GM12878 (cell line): ENCODE data around the gene CAMK2G. TPM values are rescaled to one million over a fixed set of nuclear protein-coding genes. Genes with fewer than 3 reads are reported as not detected.

Experiments
- ATAC-seq: fragments of 200-7000 bp; cut with Tn5 transposase; 3 replicates; pipeline ENCODE4 v1.9.1; 2020; ENCODE audit warnings: mild to moderate bottlenecking, moderate library complexity
- BruUV-seq: library from RNA; stranded (reverse); fragments of 400-500 nt; replicated peaks from 2 replicates; lab custom pipeline; 2021; lab: Mats Ljungman, UMichigan
- CTCF ChIA-PET: fragments of 300-600 bp; sonication (Branson Sonifier 250); formaldehyde crosslinking; extraction: SDS; loops from one replicate; lab custom pipeline; 2021; ENCODE audit warnings: inconsistent platforms; lab: Yijun Ruan, JAX
- POLR2A ChIA-PET: fragments of 350-600 bp; formaldehyde crosslinking; extraction: SDS; loops from one replicate; lab custom pipeline; 2021; ENCODE audit warnings: inconsistent platforms; lab: Charles Lee
- RAD21 ChIA-PET: fragments of 300-600 bp; sonication (Branson Sonifier 250); formaldehyde crosslinking; loops from one replicate; lab custom pipeline; 2023; ENCODE audit warnings: antibody characterized with exemption; ENCODE audit not compliant: unreplicated experiment; lab: Charles Lee
- SMC1A ChIA-PET: fragments of 300-600 bp; sonication (Branson Sonifier 250); formaldehyde crosslinking; loops from one replicate; lab custom pipeline; 2023; ENCODE audit not compliant: unreplicated experiment, uncharacterized antibody; lab: Charles Lee
- DNase-seq: peaks from one replicate; pipeline ENCODE4 v3.0.0-alpha.2; 2011; ENCODE audit warnings: low read depth, low spot score
- FAIRE-seq: peaks from 3 replicates; lab custom pipeline; 2011; peaks lifted over from hg19 to GRCh38; lab: Jason Lieb, UNC
- H2AFZ ChIP-seq: 2 replicates; pipeline ENCODE4 v1.6.0; 2011; ENCODE audit warnings: low read depth, low read length, control low read depth; ENCODE audit not compliant: control insufficient read depth
- H3K27ac ChIP-seq: 2 replicates; pipeline ENCODE4 v1.5.1; 2011; ENCODE audit warnings: control low read depth; ENCODE audit not compliant: control insufficient read depth, insufficient read depth
- H3K27me3 ChIP-seq, 2 experiments: replicated peaks in 1 of 2; 2 replicates each; pipeline versions ENCODE4 v1.6.0 to v1.6.1; 2011; ENCODE audit warnings: low read length in 1 of 2; ENCODE audit not compliant: control insufficient read depth in 2 of 2, insufficient read depth in 2 of 2
- H3K36me3 ChIP-seq, 2 experiments: 2 replicates each; pipeline ENCODE4 v1.5.1; 2011; ENCODE audit warnings: low read length in 1 of 2; ENCODE audit not compliant: control insufficient read depth in 2 of 2, insufficient read depth in 2 of 2
- H3K4me1 ChIP-seq: 2 replicates; pipeline ENCODE4 v1.6.1; 2011; ENCODE audit warnings: mild to moderate bottlenecking, low read length, moderate library complexity, mixed read lengths; ENCODE audit not compliant: control insufficient read depth, insufficient read depth
- H3K4me2 ChIP-seq: 2 replicates; pipeline ENCODE4 v1.6.0; 2011; ENCODE audit warnings: control low read depth; ENCODE audit not compliant: control insufficient read depth, insufficient read depth
- H3K4me3 ChIP-seq: fragments of 200-600 bp; sonication (generic); 2 replicates; pipeline ENCODE4 v1.5.1; 2016
- H3K79me2 ChIP-seq: 2 replicates; pipeline ENCODE4 v1.6.0; 2011; ENCODE audit warnings: low read length; ENCODE audit not compliant: control insufficient read depth, insufficient read depth
- H3K9ac ChIP-seq: 2 replicates; pipeline ENCODE4 v1.8.0; 2011; ENCODE audit warnings: low read length, control low read depth, mixed read lengths; ENCODE audit not compliant: control insufficient read depth, insufficient read depth
- H3K9me3 ChIP-seq: replicated peaks from 3 replicates; pipeline ENCODE4 v1.5.1; 2011; ENCODE audit warnings: mild to moderate bottlenecking, low read length; ENCODE audit not compliant: control insufficient read depth, insufficient read depth
- H4K20me1 ChIP-seq: 2 replicates; pipeline ENCODE4 v1.6.0; 2011; ENCODE audit not compliant: control insufficient read depth, insufficient read depth
- CTCF ChIP-seq, 3 experiments: IDR thresholded peaks in 2 of 3; conservative IDR thresholded peaks in 1 of 3; 2 replicates each; pipeline ENCODE4 v1.5.1; 2011; ENCODE audit warnings: low read depth in 3 of 3, low read length in 3 of 3, mild to moderate bottlenecking in 3 of 3, control low read depth in 2 of 3, moderate library complexity in 2 of 3, inconsistent platforms in 1 of 3, mixed read lengths in 1 of 3; ENCODE audit not compliant: control insufficient read depth in 2 of 3, insufficient read depth in 1 of 3; ENCODE audit errors: extremely low read depth in 1 of 3
- NFYA ChIP-seq: IDR thresholded peaks from 2 replicates; pipeline ENCODE4 v1.6.1; 2011; ENCODE audit warnings: low read depth, mild to moderate bottlenecking, low read length, improper control_type of control experiment, borderline replicate concordance
- WGBS: methylation state at CpG from one replicate; pipeline ENCODE4 v1.1.6; 2016; ENCODE audit warnings: low lambda C conversion rate; ENCODE audit not compliant: insufficient replicate concordance, insufficient coverage; ENCODE audit errors: missing lambda C conversion rate; 5-methylcytosine and 5-hydroxymethylcytosine counted together
- in situ Hi-C: fragments of 300-500 bp; cut with MboI; formaldehyde crosslinking; loops from 9 replicates; pipeline ENCODE4 v1.14.3; 2018; ENCODE audit warnings: mixed read lengths
- intact Hi-C: fragments of 100-400 bp; cut with micrococcal nuclease; formaldehyde crosslinking; loops from one replicate; pipeline ENCODE4 v1.14.2; 2022; ENCODE audit not compliant: unreplicated experiment
- polyA plus RNA-seq, 11 experiments: library from polyadenylated mRNA; depleted of rRNA in 4 of 11; unstranded in 6 of 11; stranded (reverse) in 5 of 11; fragments of >200 nt; fragmentation: Nextera tagmentation in 4 of 11; fragmentation: Illumina TruSeq in 1 of 11; extraction: Ambion mirVana in 4 of 11; extraction: Trizol in 1 of 11; gene quantifications; 1 replicate in 1 of 11; 2 replicates in 10 of 11; pipeline versions ENCODE4 v1.2.1 to v1.2.3, GENCODE V29; 2011 to 2016; ENCODE audit warnings: inconsistent platforms in 2 of 11, missing spikeins in 2 of 11, low read depth in 1 of 11
- total RNA-seq, 4 experiments: library from RNA; depleted of rRNA in 3 of 4; stranded (reverse); fragments of >200 nt in 3 of 4; fragmentation: Illumina TruSeq in 1 of 4; extraction: Trizol in 1 of 4; gene quantifications; 2 replicates each; pipeline versions ENCODE4 v1.2.1 to v1.2.3, GENCODE V29; 2013 to 2021

CAMK2G gene
- total and polyA plus RNA-seq, 10 of the 15 experiments (the other 5 are each of a cell fraction or from before 2014, with no cell fraction given): 5.5 to 24.3 (median 16.9) TPM

DNA sequence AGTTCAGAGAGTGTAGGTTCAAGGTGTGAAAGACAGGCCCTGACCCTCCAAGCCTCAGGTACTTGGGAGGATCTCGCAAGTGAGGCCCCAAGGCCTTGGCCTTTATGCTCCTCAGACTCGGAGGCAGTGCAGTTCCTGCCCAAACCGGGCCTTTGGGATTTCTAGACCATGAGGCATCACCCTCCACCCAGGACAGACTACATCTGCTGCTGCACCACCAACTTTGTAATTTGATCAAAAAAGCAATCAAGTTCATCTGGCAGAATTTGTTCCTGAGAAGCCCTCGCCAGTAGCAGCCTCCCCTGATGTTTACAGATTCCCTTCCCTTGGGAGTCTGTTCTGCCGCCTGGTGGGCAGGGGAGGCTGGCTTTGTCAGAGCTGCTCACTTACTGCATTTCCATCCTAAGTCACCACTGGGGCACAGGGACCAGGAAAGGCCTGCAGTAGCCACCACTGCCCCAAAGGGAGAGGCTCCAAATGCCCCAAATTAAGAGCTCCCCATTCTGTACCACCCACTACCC, 2.1 kb downstream of the CAMK2G start:
- Histone ChIP-seq H3K79me2 (peaks cover 6% of the 10 kb centered on the region), H4K20me1 (no peaks in the 10 kb centered on the region), H3K4me2 (no peak overlapping the region), H3K36me3 (peaks cover 0 to 2% of the 10 kb centered on the region in 2 experiments; a peak in 2 of 4 replicates), H3K4me3 (no peak overlapping the region), H3K9me3 (no peaks in the 10 kb centered on the region), H3K27me3 (no peaks in the 10 kb centered on the region)
- CTCF ChIA-PET: interaction anchor here (0.6 to 1.9 kb wide), 5 partner anchors 20 to 88 kb away, joined by 3 to 7 read pairs (median 4); no protein-coding TSS in a partner anchor
- BruUV-seq: TSS peak; percentile 55
- in situ Hi-C loops: no loop called here
- SMC1A ChIA-PET: interaction anchor here (1.9 kb wide), 1 partner anchor 23 kb away, joined by 4 read pairs; no protein-coding TSS in a partner anchor
- POLR2A ChIA-PET: interaction anchor here (0.7 kb wide), 1 partner anchor 109 kb away, joined by 3 read pairs; no protein-coding TSS in a partner anchor
- DNase-seq: no peak
- no peak for FAIRE-seq
- TF ChIP-seq CTCF (IDR thresholded peaks at IDR 0.05 in 2 of 3, conservative IDR thresholded peaks at IDR 0.05 in 1 of 3; ENCODE audit: control insufficient read depth in 2 of 3, extremely low read depth in 1 of 3, insufficient read depth in 1 of 3, low read depth in 3 of 3, low read length in 3 of 3) (peak in 2 of 3 experiments; percentile 24 to 27; a peak in 2 of 6 replicates), NFYA (no peak)
- TF ChIP-seq, all 136 proteins: peak for 1
- no peak for ATAC-seq
- Histone ChIP-seq H3K4me1 (peaks cover 13% of the 10 kb centered on the region), H2AFZ (no peak overlapping the region), H3K9ac (no peak overlapping the region), H3K27ac (no peak overlapping the region)
- intact Hi-C loops: no loop called here
- 78% methylated on average over 5 of the region's 5 CpGs for WGBS
- RAD21 ChIA-PET: interaction anchor here (1.0 to 1.4 kb wide), 2 partner anchors 23 to 209 kb away, joined by 4 to 6 read pairs; no protein-coding TSS in a partner anchor
